Measurements from ENCODE around the gene OTOP2. TPM values are rescaled to one million over a fixed set of nuclear protein-coding genes. Genes with fewer than 3 reads are reported as not detected.

Gene OTOP2
- total and polyA plus RNA-seq, 2 experiments from 2014 or later: not detected

GRCh38 chr17:74959826-74960515, 35.9 kb downstream of the OTOP2 start:
- TF ChIP-seq EZH2 (IDR thresholded peaks at IDR 0.05; ENCODE audit: insufficient read depth, poor library complexity, severe bottlenecking): no peak
- no peak for TF ChIP-seq EZH2phosphoT487 (IDR thresholded peaks at IDR 0.05; ENCODE audit: insufficient read depth, low read depth)
- in situ Hi-C loops (cut with MboI): no loop called here

GRCh38 chr17:74960570-74961342, 36.7 kb downstream of the OTOP2 start:
- Histone ChIP-seq H3K4me1 (ENCODE audit: insufficient read depth) (no peaks in the 10 kb centered on the region), H3K9me2 (ENCODE audit: insufficient read depth) (no peaks in the 10 kb centered on the region), H3K27ac (no peak overlapping the region), H3K9ac (no peak overlapping the region), H3K4me2 (ENCODE audit: unreplicated experiment) (no peak overlapping the region), H3K79me2 (ENCODE audit: insufficient read depth) (no peaks in the 10 kb centered on the region), H3K4me3 (no peak overlapping the region), H3K27me3 (replicated peaks; ENCODE audit: insufficient read depth) (no peaks in the 10 kb centered on the region), H4K20me1 (ENCODE audit: insufficient read depth) (no peaks in the 10 kb centered on the region), H2AFZ (0 out of 2 replicates have a peak overlapping the region, but pooled peaks have one; percentile 33), H3F3A (ENCODE audit: insufficient read depth) (no peaks in the 10 kb centered on the region), H3K9me3 (ENCODE audit: low read depth) (no peaks in the 10 kb centered on the region), H3K36me3 (ENCODE audit: low read depth) (no peaks in the 10 kb centered on the region)
- in situ Hi-C loops (cut with MboI): no loop called here
- 32% methylated on average over 19 of the region's 19 CpGs for whole genome bisulfite sequencing, 2 experiments (ENCODE audit: low coverage in 1 of 2, low lambda C conversion rate in 2 of 2, missing lambda C conversion rate in 2 of 2)
- peak; percentile 40 for DNase-seq
- no peak for TF ChIP-seq EZH2phosphoT487 (IDR thresholded peaks at IDR 0.05; ENCODE audit: insufficient read depth, low read depth)

More at GRCh38 chr17:74959826-74960515, 35.9 kb downstream of the OTOP2 start:
- Histone ChIP-seq H3K36me3 (ENCODE audit: low read depth) (no peaks in the 10 kb centered on the region), H3K79me2 (ENCODE audit: insufficient read depth) (no peaks in the 10 kb centered on the region), H2AFZ (0 out of 2 replicates have a peak overlapping the region, but pooled peaks have one; percentile 33), H3F3A (ENCODE audit: insufficient read depth) (no peaks in the 10 kb centered on the region), H3K4me1 (ENCODE audit: insufficient read depth) (no peaks in the 10 kb centered on the region), H3K4me3 (no peak overlapping the region), H3K9me3 (ENCODE audit: low read depth) (no peaks in the 10 kb centered on the region), H3K4me2 (ENCODE audit: unreplicated experiment) (no peak overlapping the region), H3K27me3 (replicated peaks; ENCODE audit: insufficient read depth) (no peaks in the 10 kb centered on the region), H3K9ac (no peak overlapping the region), H4K20me1 (ENCODE audit: insufficient read depth) (no peaks in the 10 kb centered on the region), H3K9me2 (ENCODE audit: insufficient read depth) (no peaks in the 10 kb centered on the region), H3K27ac (no peak overlapping the region)
- peak; percentile 75 for DNase-seq
- 62 to 66% methylated on average over 14 of the region's 14 CpGs for WGBS, 2 experiments (ENCODE audit: low coverage in 1 of 2, low lambda C conversion rate in 2 of 2, missing lambda C conversion rate in 2 of 2)

GRCh38 chr17:74961657-74962350, 37.7 kb downstream of the OTOP2 start:
- H3F3A ChIP-seq (ENCODE audit: insufficient read depth): no peaks in the 10 kb centered on the region
- 37 to 41% methylated on average over 23 of the region's 23 CpGs for WGBS, 2 experiments (ENCODE audit: low coverage in 1 of 2, low lambda C conversion rate in 2 of 2, missing lambda C conversion rate in 2 of 2)
- H3K27me3 ChIP-seq (replicated peaks; ENCODE audit: insufficient read depth): no peaks in the 10 kb centered on the region
- no peak overlapping the region for H3K9ac ChIP-seq
- H2AFZ ChIP-seq: no peak overlapping the region
- DNase-seq: peak; percentile 92
- H3K79me2 ChIP-seq (ENCODE audit: insufficient read depth): no peaks in the 10 kb centered on the region
- no peaks in the 10 kb centered on the region for H3K36me3 ChIP-seq (ENCODE audit: low read depth)
- no peak overlapping the region for H3K4me3 ChIP-seq
- H3K27ac ChIP-seq: no peak overlapping the region
- H3K4me2 ChIP-seq (ENCODE audit: unreplicated experiment): no peak overlapping the region
- no peaks in the 10 kb centered on the region for H3K4me1 ChIP-seq (ENCODE audit: insufficient read depth)
- H3K9me2 ChIP-seq (ENCODE audit: insufficient read depth): no peaks in the 10 kb centered on the region
- in situ Hi-C loops (cut with MboI): no loop called here
- no peaks in the 10 kb centered on the region for H4K20me1 ChIP-seq (ENCODE audit: insufficient read depth)
- TF ChIP-seq EZH2 (IDR thresholded peaks at IDR 0.05; ENCODE audit: insufficient read depth, poor library complexity, severe bottlenecking): no peak
- no peak for TF ChIP-seq EZH2phosphoT487 (IDR thresholded peaks at IDR 0.05; ENCODE audit: insufficient read depth, low read depth)
- no peaks in the 10 kb centered on the region for H3K9me3 ChIP-seq (ENCODE audit: low read depth)

GRCh38 chr17:74962622-74963394, 38.7 kb downstream of the OTOP2 start:
- Histone ChIP-seq H2AFZ (no peak overlapping the region), H3K9me2 (ENCODE audit: insufficient read depth) (no peaks in the 10 kb centered on the region), H3F3A (ENCODE audit: insufficient read depth) (no peaks in the 10 kb centered on the region), H3K27ac (no peak overlapping the region), H3K4me1 (ENCODE audit: insufficient read depth) (no peaks in the 10 kb centered on the region), H3K9me3 (ENCODE audit: low read depth) (no peaks in the 10 kb centered on the region), H3K36me3 (ENCODE audit: low read depth) (no peaks in the 10 kb centered on the region), H3K27me3 (replicated peaks; ENCODE audit: insufficient read depth) (no peaks in the 10 kb centered on the region), H3K4me3 (no peak overlapping the region), H3K79me2 (ENCODE audit: insufficient read depth) (no peaks in the 10 kb centered on the region), H3K9ac (no peak overlapping the region), H3K4me2 (ENCODE audit: unreplicated experiment) (no peak overlapping the region), H4K20me1 (ENCODE audit: insufficient read depth) (no peaks in the 10 kb centered on the region)
- TF ChIP-seq EZH2phosphoT487 (IDR thresholded peaks at IDR 0.05; ENCODE audit: insufficient read depth, low read depth) (no peak), EZH2 (IDR thresholded peaks at IDR 0.05; ENCODE audit: insufficient read depth, poor library complexity, severe bottlenecking) (no peak)
- DNase-seq: no peak
- WGBS, 2 experiments (ENCODE audit: low coverage in 1 of 2, low lambda C conversion rate in 2 of 2, missing lambda C conversion rate in 2 of 2): 71 to 72% methylated on average over 15 to 16 of the region's 18 CpGs
- in situ Hi-C loops (cut with MboI): no loop called here
